Epidermal melanocyte (primary cell): ENCODE data around the gene TBC1D22B.
A peak's percentile ranks its signal among the peaks of the same experiment; 100 is the strongest.
"Not testable (repeated sequence)": the region's sequence is repeated elsewhere in the genome, so short reads cannot be mapped to it uniquely, and the experiment has no call there.

Experiments
- DNase-seq: peaks from one replicate; pipeline ENCODE4 v3.0.0; 2011; ENCODE audit warnings: low spot score; ENCODE audit not compliant: insufficient read length

TBC1D22B gene

GRCh38 chr6:37302086-37302686, 44.6 kb downstream of the TBC1D22B start:
- DNase-seq: no peak

- DNase-seq: no peak
These were observed 45.6 kb downstream of the TBC1D22B start for GRCh38 chr6:37303091-37303660.

- DNase-seq: peak; percentile 52
These were observed 46.4 kb downstream of the TBC1D22B start for GRCh38 chr6:37303891-37304503.

- no peak for DNase-seq
These were observed 47.2 kb downstream of the TBC1D22B start for GRCh38 chr6:37304766-37305165.

- no peak for DNase-seq
These were observed 48.4 kb downstream of the TBC1D22B start for GRCh38 chr6:37305841-37306425.

- DNase-seq: no peak
These were observed 49.2 kb downstream of the TBC1D22B start for GRCh38 chr6:37306624-37307222.

- DNase-seq: not testable (repeated sequence)
These were observed 49.9 kb downstream of the TBC1D22B start for GRCh38 chr6:37307484-37307883.

- no peak for DNase-seq
These were observed 50.7 kb downstream of the TBC1D22B start for GRCh38 chr6:37308069-37308815.

GRCh38 chr6:37309046-37309445, 51.5 kb downstream of the TBC1D22B start:
- no peak for DNase-seq

- no peak for DNase-seq
These were observed 52.1 kb downstream of the TBC1D22B start for GRCh38 chr6:37309692-37310091.

- DNase-seq: no peak
These were observed 53.4 kb downstream of the TBC1D22B start for GRCh38 chr6:37310966-37311365.

GRCh38 chr6:37311741-37312473, 54.3 kb downstream of the TBC1D22B start:
- peak; percentile 68 for DNase-seq

GRCh38 chr6:37313723-37314486, 56.3 kb downstream of the TBC1D22B start:
- DNase-seq: no peak

GRCh38 chr6:37314487-37315156, 57.0 kb downstream of the TBC1D22B start:
- DNase-seq: no peak

- no peak for DNase-seq
These were observed 57.6 kb downstream of the TBC1D22B start for GRCh38 chr6:37315157-37315515.

- DNase-seq: no peak
These were observed 58.5 kb downstream of the TBC1D22B start for GRCh38 chr6:37316071-37316470.

GRCh38 chr6:37317312-37318038, 59.9 kb downstream of the TBC1D22B start:
- DNase-seq: no peak

GRCh38 chr6:37319156-37319555, 61.6 kb downstream of the TBC1D22B start:
- DNase-seq: no peak
